ENCODE measurements around the gene WDR26. TPM values are rescaled to one million over a fixed set of nuclear protein-coding genes. Genes with fewer than 3 reads are reported as not detected.
"Not testable (repeated sequence)": the region's sequence is repeated elsewhere in the genome, so short reads cannot be mapped to it uniquely, and the experiment has no call there.

Gene WDR26
- total RNA-seq (ENCODE audit: unreplicated experiment): 126 TPM
- long read RNA-seq, partial matches to known transcripts: 3 of 4 reads
- long read RNA-seq, other reads (novel, unspliced or antisense): 1 of 4 reads

DNA sequence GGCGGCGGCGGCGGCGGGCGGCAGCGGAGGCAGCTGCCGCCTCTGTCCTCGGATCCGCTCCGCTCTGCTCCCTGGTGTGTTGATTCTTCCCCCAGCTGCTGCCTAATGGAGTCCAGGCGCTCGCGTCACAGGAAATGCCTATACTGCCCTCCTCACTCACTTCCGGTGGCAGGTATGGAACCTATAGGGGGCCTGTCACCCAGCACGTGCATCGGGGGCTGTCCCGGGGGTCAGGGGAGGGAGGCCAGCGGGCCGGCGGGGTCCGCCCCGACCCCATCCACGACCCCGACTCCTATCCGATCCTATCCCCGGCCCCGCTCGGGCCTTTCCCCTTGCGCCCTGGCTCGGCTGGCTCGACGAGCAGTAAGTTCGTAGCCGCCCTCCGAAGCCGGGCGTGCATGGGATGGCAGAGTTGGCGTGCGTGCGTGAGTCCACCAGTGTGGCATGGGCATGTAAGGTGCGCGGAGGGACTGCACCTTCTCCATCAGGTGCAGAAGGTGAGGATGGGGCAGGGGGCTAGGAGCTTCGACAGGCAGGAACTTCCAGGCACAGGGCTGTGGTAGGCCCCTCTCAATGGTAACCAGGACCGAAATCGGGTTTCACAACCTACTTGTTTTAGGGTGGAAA is at the start of gene WDR26:
WDR26 (minus strand) TSS at position 107 of the 627 bp plus-strand sequence.
- peak; percentile 71 for DNase-seq (ENCODE audit: low spot score)
- Mint-ChIP-seq H3K27me3 (ENCODE audit: unreplicated experiment) (peaks cover 19% of the 10 kb centered on the region), H3K36me3 (ENCODE audit: low read depth, unreplicated experiment) (peaks cover 24% of the 10 kb centered on the region), H3K27ac (ENCODE audit: unreplicated experiment) (peak within 1 kb of the TSS; percentile 97), H3K4me3 (ENCODE audit: unreplicated experiment) (peak within 1 kb of the TSS; percentile 100), H3K4me1 (ENCODE audit: unreplicated experiment) (peaks cover 36% of the 10 kb centered on the region), H3K9me3 (ENCODE audit: unreplicated experiment) (no peaks in the 10 kb centered on the region)
- TF ChIP-seq, protein P1, sequence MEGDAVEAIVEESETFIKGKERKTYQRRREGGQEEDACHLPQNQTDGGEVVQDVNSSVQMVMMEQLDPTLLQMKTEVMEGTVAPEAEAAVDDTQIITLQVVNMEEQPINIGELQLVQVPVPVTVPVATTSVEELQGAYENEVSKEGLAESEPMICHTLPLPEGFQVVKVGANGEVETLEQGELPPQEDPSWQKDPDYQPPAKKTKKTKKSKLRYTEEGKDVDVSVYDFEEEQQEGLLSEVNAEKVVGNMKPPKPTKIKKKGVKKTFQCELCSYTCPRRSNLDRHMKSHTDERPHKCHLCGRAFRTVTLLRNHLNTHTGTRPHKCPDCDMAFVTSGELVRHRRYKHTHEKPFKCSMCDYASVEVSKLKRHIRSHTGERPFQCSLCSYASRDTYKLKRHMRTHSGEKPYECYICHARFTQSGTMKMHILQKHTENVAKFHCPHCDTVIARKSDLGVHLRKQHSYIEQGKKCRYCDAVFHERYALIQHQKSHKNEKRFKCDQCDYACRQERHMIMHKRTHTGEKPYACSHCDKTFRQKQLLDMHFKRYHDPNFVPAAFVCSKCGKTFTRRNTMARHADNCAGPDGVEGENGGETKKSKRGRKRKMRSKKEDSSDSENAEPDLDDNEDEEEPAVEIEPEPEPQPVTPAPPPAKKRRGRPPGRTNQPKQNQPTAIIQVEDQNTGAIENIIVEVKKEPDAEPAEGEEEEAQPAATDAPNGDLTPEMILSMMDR (IDR thresholded peaks at IDR 0.05; ENCODE audit: unreplicated experiment): no peak

DNA sequence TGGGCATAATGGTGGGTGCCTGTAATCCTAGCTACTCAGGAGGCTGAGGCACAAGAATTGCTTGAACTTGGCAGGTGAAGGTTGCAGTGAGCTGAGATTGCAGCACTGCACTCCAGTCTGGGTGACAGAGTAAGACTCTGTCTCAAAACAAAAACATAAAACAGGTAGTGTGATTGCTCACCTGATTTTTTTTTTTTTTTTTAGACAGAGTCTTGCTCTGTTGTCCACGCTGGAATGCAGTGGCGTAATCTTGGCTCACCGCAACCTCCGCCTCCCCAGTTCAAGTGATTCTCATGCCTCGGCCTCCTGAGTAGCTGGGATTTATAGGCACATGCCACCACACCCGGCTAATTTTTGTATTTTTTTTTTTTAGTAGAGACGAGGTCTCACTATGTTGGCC is 48.6 kb upstream of the WDR26 start:
- H3K9me3 Mint-ChIP-seq (ENCODE audit: unreplicated experiment); H3K27me3 Mint-ChIP-seq (ENCODE audit: unreplicated experiment); H3K27ac Mint-ChIP-seq (ENCODE audit: unreplicated experiment); H3K4me3 Mint-ChIP-seq (ENCODE audit: unreplicated experiment); DNase-seq (ENCODE audit: low spot score); H3K36me3 Mint-ChIP-seq (ENCODE audit: low read depth, unreplicated experiment): not testable (repeated sequence)
- H3K4me1 Mint-ChIP-seq (ENCODE audit: unreplicated experiment): peaks cover 13% of the 10 kb centered on the region

DNA sequence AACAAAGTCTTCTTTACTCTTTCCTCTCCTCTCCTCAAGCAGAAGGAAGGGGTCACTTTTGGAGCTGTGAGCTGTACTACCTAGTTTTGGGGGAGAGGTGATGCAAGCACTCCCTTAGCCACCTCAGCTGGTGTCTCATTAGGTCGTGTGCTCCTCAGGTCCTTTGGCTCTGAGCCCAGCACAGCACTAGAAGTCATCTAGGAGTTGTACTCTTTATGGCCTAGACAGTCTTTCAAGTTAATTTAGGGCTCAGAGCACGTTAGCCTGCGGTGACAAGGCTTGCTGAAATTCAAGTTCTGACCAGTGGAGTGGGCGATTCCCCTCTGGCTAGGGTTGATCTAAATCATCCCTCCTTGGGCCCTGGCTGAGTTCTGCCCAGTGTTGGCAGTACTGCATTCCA is 48.0 kb upstream of the WDR26 start:
- Mint-ChIP-seq H3K4me1 (ENCODE audit: unreplicated experiment) (peaks cover 11% of the 10 kb centered on the region), H3K4me3 (ENCODE audit: unreplicated experiment) (no peak overlapping the region), H3K27me3 (ENCODE audit: unreplicated experiment) (peaks cover 2% of the 10 kb centered on the region), H3K9me3 (ENCODE audit: unreplicated experiment) (no peaks in the 10 kb centered on the region), H3K27ac (ENCODE audit: unreplicated experiment) (no peak overlapping the region), H3K36me3 (ENCODE audit: low read depth, unreplicated experiment) (peaks cover 8% of the 10 kb centered on the region)
- DNase-seq (ENCODE audit: low spot score): no peak
- TF ChIP-seq, protein P1 (IDR thresholded peaks at IDR 0.05; ENCODE audit: unreplicated experiment): no peak

DNA sequence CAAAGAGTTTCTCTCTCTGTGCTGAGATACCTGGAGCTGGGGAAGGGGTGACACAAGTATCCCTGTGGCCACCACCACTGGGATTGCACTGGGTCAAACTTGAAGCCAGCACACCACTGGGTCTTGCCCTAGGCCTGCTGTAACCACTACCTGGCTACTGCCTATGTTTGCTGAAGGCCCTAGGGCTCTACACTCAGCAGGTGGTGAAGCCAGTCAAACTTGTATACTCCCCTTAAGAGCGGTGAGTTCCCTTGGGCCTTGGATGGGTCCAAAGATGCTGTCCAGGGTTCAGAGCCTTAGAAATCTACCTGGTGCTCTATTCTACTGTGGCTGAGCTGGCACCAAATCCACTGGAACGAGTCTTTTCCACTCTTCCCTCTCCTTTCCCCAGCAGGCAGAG is 47.0 kb upstream of the WDR26 start:
- Mint-ChIP-seq H3K27me3 (ENCODE audit: unreplicated experiment) (peaks cover 2% of the 10 kb centered on the region), H3K36me3 (ENCODE audit: low read depth, unreplicated experiment) (peaks cover 8% of the 10 kb centered on the region), H3K27ac (ENCODE audit: unreplicated experiment) (no peak overlapping the region), H3K4me1 (ENCODE audit: unreplicated experiment) (peaks cover under 1% of the 10 kb centered on the region), H3K9me3 (ENCODE audit: unreplicated experiment) (no peaks in the 10 kb centered on the region), H3K4me3 (ENCODE audit: unreplicated experiment) (no peak overlapping the region)
- no peak for DNase-seq (ENCODE audit: low spot score)
- TF ChIP-seq, protein P1 (IDR thresholded peaks at IDR 0.05; ENCODE audit: unreplicated experiment): no peak

DNA sequence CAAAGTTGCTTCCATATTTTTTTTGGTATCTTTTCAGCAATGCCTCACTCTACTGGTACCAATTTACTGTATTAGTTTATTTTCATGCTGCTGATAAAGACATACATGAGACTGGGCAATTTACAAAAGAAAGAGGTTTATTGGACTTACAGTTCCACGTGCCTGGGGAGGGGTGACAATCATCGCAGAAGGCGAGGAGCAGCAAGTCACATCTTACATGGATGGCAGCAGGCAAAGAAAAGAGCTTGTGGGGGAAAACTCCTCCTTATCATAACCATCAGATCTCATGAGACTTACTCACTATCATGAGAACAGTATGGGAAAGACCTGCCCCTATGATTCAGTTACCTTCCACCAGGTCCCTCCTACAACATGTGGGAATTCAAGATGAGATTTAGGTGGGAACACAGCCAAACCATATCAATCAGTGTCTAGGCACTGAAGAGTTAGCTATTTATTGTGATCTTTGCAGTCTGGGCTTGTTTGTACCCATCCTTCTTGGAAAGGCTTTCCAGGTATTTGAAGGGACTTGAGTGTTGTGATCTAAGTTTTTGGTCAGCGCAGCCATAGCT is 46.4 kb upstream of the WDR26 start:
- not testable (repeated sequence) for DNase-seq (ENCODE audit: low spot score); H3K9me3 Mint-ChIP-seq (ENCODE audit: unreplicated experiment); H3K36me3 Mint-ChIP-seq (ENCODE audit: low read depth, unreplicated experiment); H3K4me1 Mint-ChIP-seq (ENCODE audit: unreplicated experiment); H3K27ac Mint-ChIP-seq (ENCODE audit: unreplicated experiment); H3K27me3 Mint-ChIP-seq (ENCODE audit: unreplicated experiment); H3K4me3 Mint-ChIP-seq (ENCODE audit: unreplicated experiment)

DNA sequence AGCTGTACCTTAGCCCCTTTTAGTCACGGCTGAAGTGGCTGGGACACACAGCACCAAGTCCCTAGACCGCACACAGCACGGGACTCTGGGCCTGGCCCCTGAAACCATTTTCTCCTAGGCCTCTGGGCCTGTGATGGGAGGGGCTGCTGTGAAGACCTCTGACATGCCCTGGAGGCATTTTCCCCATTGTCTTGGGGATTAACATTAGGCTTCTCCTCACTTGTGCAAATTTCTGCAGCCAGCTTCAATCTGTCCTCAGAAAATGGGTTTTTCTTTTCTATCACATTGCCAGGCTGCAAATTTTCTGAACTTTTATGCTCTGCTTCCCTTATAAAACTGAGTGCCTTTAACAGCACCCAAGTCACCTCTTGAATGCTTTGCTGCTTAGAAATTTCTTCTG is 45.6 kb upstream of the WDR26 start:
- H3K27me3 Mint-ChIP-seq (ENCODE audit: unreplicated experiment); DNase-seq (ENCODE audit: low spot score); H3K9me3 Mint-ChIP-seq (ENCODE audit: unreplicated experiment); H3K27ac Mint-ChIP-seq (ENCODE audit: unreplicated experiment); H3K36me3 Mint-ChIP-seq (ENCODE audit: low read depth, unreplicated experiment); H3K4me1 Mint-ChIP-seq (ENCODE audit: unreplicated experiment); H3K4me3 Mint-ChIP-seq (ENCODE audit: unreplicated experiment): not testable (repeated sequence)
